Progenitor cell of endocrine pancreas (in vitro differentiated cells): ENCODE measurements around the gene SV2A. TPM values are rescaled to one million over a fixed set of nuclear protein-coding genes. Genes with fewer than 3 reads are reported as not detected.
"Not testable (repeated sequence)": the region's sequence is repeated elsewhere in the genome, so short reads cannot be mapped to it uniquely, and the experiment has no call there.

Experiments
- DNase-seq: peaks from one replicate; pipeline ENCODE4 v3.0.0; 2021; ENCODE audit warnings: low spot score; ENCODE audit not compliant: unreplicated experiment
- H3K27ac Mint-ChIP-seq: 2 replicates; pipeline ENCODE4 v1.8.0; 2021; ENCODE audit warnings: mild to moderate bottlenecking, moderate library complexity, mixed read lengths
- H3K27me3 Mint-ChIP-seq: 2 replicates; pipeline ENCODE4 v1.8.0; 2021; ENCODE audit warnings: mixed read lengths
- H3K36me3 Mint-ChIP-seq: 2 replicates; pipeline ENCODE4 v1.8.0; 2022; ENCODE audit warnings: mixed read lengths; ENCODE audit not compliant: insufficient read depth
- H3K4me1 Mint-ChIP-seq: 2 replicates; pipeline ENCODE4 v1.8.0; 2021; ENCODE audit warnings: low read depth, mixed read lengths
- H3K4me3 Mint-ChIP-seq: 2 replicates; pipeline ENCODE4 v1.8.0; 2021; ENCODE audit warnings: low read depth, mild to moderate bottlenecking, moderate library complexity, mixed read lengths
- H3K9me3 Mint-ChIP-seq: 2 replicates; pipeline ENCODE4 v1.8.0; 2021; ENCODE audit warnings: low read depth, mixed read lengths
- total RNA-seq: library from RNA; stranded (reverse); gene quantifications from 2 replicates; pipeline ENCODE4 v1.2.1, GENCODE V29; 2021

Gene SV2A
- total RNA-seq, 1 donor from 2014 or later: 16.9 TPM

GRCh38 chr1:149861497-149862054, 56.1 kb downstream of the SV2A start:
- not testable (repeated sequence) for H3K4me3 Mint-ChIP-seq, H3K27me3 Mint-ChIP-seq, H3K9me3 Mint-ChIP-seq, DNase-seq, H3K27ac Mint-ChIP-seq, H3K36me3 Mint-ChIP-seq, H3K4me1 Mint-ChIP-seq

GRCh38 chr1:149860684-149861496, 56.8 kb downstream of the SV2A start:
- H3K4me3 Mint-ChIP-seq, H3K27me3 Mint-ChIP-seq, H3K27ac Mint-ChIP-seq, H3K4me1 Mint-ChIP-seq, H3K9me3 Mint-ChIP-seq, DNase-seq, H3K36me3 Mint-ChIP-seq: not testable (repeated sequence)

DNA sequence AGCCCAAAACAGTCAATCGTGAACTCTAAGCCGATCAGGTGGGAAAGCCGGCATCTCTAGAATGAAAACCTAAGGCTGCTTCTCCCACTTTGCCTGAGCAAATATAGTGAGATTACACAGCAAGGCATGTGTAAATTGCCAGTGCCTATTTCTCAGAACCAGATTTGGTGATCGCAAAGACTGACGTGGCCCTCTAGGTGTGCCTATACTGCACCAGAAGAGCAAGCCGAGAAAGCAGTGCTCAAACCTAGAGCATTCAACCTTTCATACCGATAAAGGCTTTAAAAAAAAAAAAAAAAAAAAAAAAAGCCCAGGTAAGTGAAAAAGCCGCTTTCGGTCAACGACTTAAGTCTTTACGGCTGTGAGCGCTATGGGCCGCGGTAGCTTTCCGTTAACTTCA, 57.4 kb downstream of the SV2A start:
- not testable (repeated sequence) for H3K27me3 Mint-ChIP-seq, DNase-seq, H3K4me1 Mint-ChIP-seq, H3K27ac Mint-ChIP-seq, H3K36me3 Mint-ChIP-seq, H3K4me3 Mint-ChIP-seq, H3K9me3 Mint-ChIP-seq

Other genes with a start within 250 kb of the SV2A start
- gene FCGR1A, start 135.2 kb downstream of the SV2A start, total RNA-seq: not detected in 2 replicates
- 10.9 and 12.1 TPM in 2 replicates for gene BOLA1, start 18.3 kb downstream of the SV2A start, total RNA-seq
- 67.5 and 72.8 TPM in 2 replicates for gene SF3B4, start 10.0 kb upstream of the SV2A start, total RNA-seq
- 8.5 and 10.6 TPM in 2 replicates for gene MTMR11, start 19.0 kb upstream of the SV2A start, total RNA-seq
- 29.1 and 30.3 TPM in 2 replicates for gene OTUD7B, start 92.9 kb upstream of the SV2A start, total RNA-seq
- 53.0 and 58.1 TPM in 2 replicates for gene VPS45, start 149.9 kb upstream of the SV2A start, total RNA-seq
- 85.2 and 87.6 TPM in 2 replicates for gene PLEKHO1, start 232.1 kb upstream of the SV2A start, total RNA-seq